ENCODE data around the gene DNAAF9. TPM values are rescaled to one million over a fixed set of nuclear protein-coding genes. Genes with fewer than 3 reads are reported as not detected.

DNAAF9 gene
- total and polyA plus RNA-seq, 2 donors = 18.5 to 28.1 TPM

GRCh38 chr20:3377644-3378043 is 29.8 kb downstream of the DNAAF9 start:
- no peak for DNase-seq (ENCODE audit: extremely low spot score)
- no peaks in the 10 kb centered on the region for H3K4me1 ChIP-seq (ENCODE audit: insufficient read depth)
- WGBS = 81% methylated on average over 2 of the region's 2 CpGs
- H3K4me3 ChIP-seq (ENCODE audit: low read depth, low read length) = no peak overlapping the region
- no peak overlapping the region for H3K27ac ChIP-seq (ENCODE audit: low read depth)
- peaks cover 4% of the 10 kb centered on the region for H3K36me3 ChIP-seq (ENCODE audit: insufficient read depth)

GRCh38 chr20:3374296-3374695 is 33.2 kb downstream of the DNAAF9 start:
- DNase-seq (ENCODE audit: extremely low spot score) = no peak
- Histone ChIP-seq H3K36me3 (ENCODE audit: insufficient read depth) (peaks cover 5% of the 10 kb centered on the region), H3K4me3 (ENCODE audit: low read depth, low read length) (no peak overlapping the region), H3K27ac (ENCODE audit: low read depth) (no peak overlapping the region), H3K4me1 (ENCODE audit: insufficient read depth) (no peaks in the 10 kb centered on the region)

- no peak overlapping the region for H3K27ac ChIP-seq (ENCODE audit: low read depth)
Observed at GRCh38 chr20:3371754-3372153, 35.7 kb downstream of the DNAAF9 start.

GRCh38 chr20:3367089-3367488 is 40.4 kb downstream of the DNAAF9 start:
- no peak overlapping the region for H3K27ac ChIP-seq (ENCODE audit: low read depth)
- no peak for DNase-seq (ENCODE audit: extremely low spot score)
- no peaks in the 10 kb centered on the region for H3K36me3 ChIP-seq (ENCODE audit: insufficient read depth)
- H3K4me3 ChIP-seq (ENCODE audit: low read depth, low read length) = no peak overlapping the region
- WGBS = 41% methylated on average over 3 of the region's 3 CpGs
- no peaks in the 10 kb centered on the region for H3K4me1 ChIP-seq (ENCODE audit: insufficient read depth)

More at GRCh38 chr20:3371754-3372153, 35.7 kb downstream of the DNAAF9 start:
- no peak for DNase-seq (ENCODE audit: extremely low spot score)
- Histone ChIP-seq H3K4me1 (ENCODE audit: insufficient read depth) (no peaks in the 10 kb centered on the region), H3K4me3 (ENCODE audit: low read depth, low read length) (no peak overlapping the region), H3K36me3 (ENCODE audit: insufficient read depth) (peaks cover 5% of the 10 kb centered on the region)
- 82% methylated on average over 2 of the region's 2 CpGs for whole genome bisulfite sequencing

- Histone ChIP-seq H3K27ac (ENCODE audit: low read depth) (no peak overlapping the region), H3K4me1 (ENCODE audit: insufficient read depth) (no peaks in the 10 kb centered on the region), H3K4me3 (ENCODE audit: low read depth, low read length) (no peak overlapping the region), H3K36me3 (ENCODE audit: insufficient read depth) (no peaks in the 10 kb centered on the region)
- no peak for DNase-seq (ENCODE audit: extremely low spot score)
- 88% methylated on average over 3 of the region's 3 CpGs for WGBS
Observed at GRCh38 chr20:3364323-3365013, 43.0 kb downstream of the DNAAF9 start.

- Histone ChIP-seq H3K4me1 (ENCODE audit: insufficient read depth) (no peaks in the 10 kb centered on the region), H3K4me3 (ENCODE audit: low read depth, low read length) (no peak overlapping the region), H3K27ac (ENCODE audit: low read depth) (no peak overlapping the region), H3K36me3 (ENCODE audit: insufficient read depth) (peaks cover 2% of the 10 kb centered on the region)
- no peak for DNase-seq (ENCODE audit: extremely low spot score)
- WGBS = 93% methylated on average over 3 of the region's 3 CpGs
Observed at GRCh38 chr20:3360752-3361151, 46.7 kb downstream of the DNAAF9 start.

- H3K27ac ChIP-seq (ENCODE audit: low read depth) = no peak overlapping the region
- WGBS = 83% methylated on average over 5 of the region's 5 CpGs
- no peak overlapping the region for H3K4me3 ChIP-seq (ENCODE audit: low read depth, low read length)
- no peaks in the 10 kb centered on the region for H3K4me1 ChIP-seq (ENCODE audit: insufficient read depth)
- DNase-seq (ENCODE audit: extremely low spot score) = no peak
- H3K36me3 ChIP-seq (ENCODE audit: insufficient read depth) = peaks cover 2% of the 10 kb centered on the region
Observed at GRCh38 chr20:3358676-3359340, 48.7 kb downstream of the DNAAF9 start.

Small RNAs within 50 kb of the gene (small RNA-seq; reads per million reads assigned to genes)
- gene RF00012 = not detected
- gene RNU6-1019P = not detected

Other genes with a start within 250 kb of the DNAAF9 start
- 12.4 TPM for gene FASTKD5, start 247.8 kb downstream of the DNAAF9 start, total RNA-seq
- 11.5 TPM for gene FASTKD5, start 247.8 kb downstream of the DNAAF9 start, polyA plus RNA-seq
- 3.2 TPM for gene UBOX5, start 247.8 kb downstream of the DNAAF9 start, total RNA-seq
- gene UBOX5, start 247.8 kb downstream of the DNAAF9 start, polyA plus RNA-seq = 7.5 TPM
- gene LZTS3, start 234.1 kb downstream of the DNAAF9 start, total RNA-seq = 3.1 TPM
- 10.4 TPM for gene LZTS3, start 234.1 kb downstream of the DNAAF9 start, polyA plus RNA-seq
- gene DDRGK1, start 203.0 kb downstream of the DNAAF9 start, total RNA-seq = 14.8 TPM
- gene DDRGK1, start 203.0 kb downstream of the DNAAF9 start, polyA plus RNA-seq = 76.3 TPM
- 17.0 TPM for gene ITPA, start 198.2 kb downstream of the DNAAF9 start, total RNA-seq
- gene ITPA, start 198.2 kb downstream of the DNAAF9 start, polyA plus RNA-seq = 40.8 TPM
- 0.37 TPM for gene SLC4A11, start 168.5 kb downstream of the DNAAF9 start, total RNA-seq
- 1.8 TPM for gene SLC4A11, start 168.5 kb downstream of the DNAAF9 start, polyA plus RNA-seq
- gene ATRN, start 63.3 kb upstream of the DNAAF9 start, total RNA-seq = 37.6 TPM
- gene ATRN, start 63.3 kb upstream of the DNAAF9 start, polyA plus RNA-seq = 15.2 TPM